ENCODE measurements around the gene CUBN.

Gene CUBN

GRCh38 chr10:16909961-16910792 lies 219.4 kb downstream of the CUBN start:
- TF ChIP-seq POLR2AphosphoS5 (IDR thresholded peaks at IDR 0.05; ENCODE audit: low read depth) (no peak), SPI1 (IDR thresholded peaks at IDR 0.05; ENCODE audit: borderline replicate concordance, low read depth) (no peak), CTCF (IDR thresholded peaks at IDR 0.05; ENCODE audit: insufficient read depth, low read length) (no peak), GABPA (IDR thresholded peaks at IDR 0.05; ENCODE audit: low read depth) (no peak)
- TF ChIP-seq, protein P1, sequence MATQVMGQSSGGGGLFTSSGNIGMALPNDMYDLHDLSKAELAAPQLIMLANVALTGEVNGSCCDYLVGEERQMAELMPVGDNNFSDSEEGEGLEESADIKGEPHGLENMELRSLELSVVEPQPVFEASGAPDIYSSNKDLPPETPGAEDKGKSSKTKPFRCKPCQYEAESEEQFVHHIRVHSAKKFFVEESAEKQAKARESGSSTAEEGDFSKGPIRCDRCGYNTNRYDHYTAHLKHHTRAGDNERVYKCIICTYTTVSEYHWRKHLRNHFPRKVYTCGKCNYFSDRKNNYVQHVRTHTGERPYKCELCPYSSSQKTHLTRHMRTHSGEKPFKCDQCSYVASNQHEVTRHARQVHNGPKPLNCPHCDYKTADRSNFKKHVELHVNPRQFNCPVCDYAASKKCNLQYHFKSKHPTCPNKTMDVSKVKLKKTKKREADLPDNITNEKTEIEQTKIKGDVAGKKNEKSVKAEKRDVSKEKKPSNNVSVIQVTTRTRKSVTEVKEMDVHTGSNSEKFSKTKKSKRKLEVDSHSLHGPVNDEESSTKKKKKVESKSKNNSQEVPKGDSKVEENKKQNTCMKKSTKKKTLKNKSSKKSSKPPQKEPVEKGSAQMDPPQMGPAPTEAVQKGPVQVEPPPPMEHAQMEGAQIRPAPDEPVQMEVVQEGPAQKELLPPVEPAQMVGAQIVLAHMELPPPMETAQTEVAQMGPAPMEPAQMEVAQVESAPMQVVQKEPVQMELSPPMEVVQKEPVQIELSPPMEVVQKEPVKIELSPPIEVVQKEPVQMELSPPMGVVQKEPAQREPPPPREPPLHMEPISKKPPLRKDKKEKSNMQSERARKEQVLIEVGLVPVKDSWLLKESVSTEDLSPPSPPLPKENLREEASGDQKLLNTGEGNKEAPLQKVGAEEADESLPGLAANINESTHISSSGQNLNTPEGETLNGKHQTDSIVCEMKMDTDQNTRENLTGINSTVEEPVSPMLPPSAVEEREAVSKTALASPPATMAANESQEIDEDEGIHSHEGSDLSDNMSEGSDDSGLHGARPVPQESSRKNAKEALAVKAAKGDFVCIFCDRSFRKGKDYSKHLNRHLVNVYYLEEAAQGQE (IDR thresholded peaks at IDR 0.05; ENCODE audit: insufficient replicate concordance, low read depth): no peak

GRCh38 chr10:16909271-16909767 lies 220.3 kb downstream of the CUBN start:
- Histone ChIP-seq H3K27me3 (ENCODE audit: insufficient read depth, poor library complexity, severe bottlenecking) (no peaks in the 10 kb centered on the region), H3K27ac (replicated peaks) (no peak overlapping the region), H3K4me3 (replicated peaks; ENCODE audit: insufficient read depth, low read length) (no peak overlapping the region)
- no peak for DNase-seq (ENCODE audit: low read depth in 1 of 2, low spot score in 1 of 2)
- TF ChIP-seq, protein P1 (IDR thresholded peaks at IDR 0.05; ENCODE audit: insufficient replicate concordance, low read depth): no peak
- TF ChIP-seq GABPA (IDR thresholded peaks at IDR 0.05; ENCODE audit: low read depth): no peak
- no peak for TF ChIP-seq SPI1 (IDR thresholded peaks at IDR 0.05; ENCODE audit: borderline replicate concordance, low read depth)
- TF ChIP-seq CTCF (IDR thresholded peaks at IDR 0.05; ENCODE audit: insufficient read depth, low read length): no peak
- TF ChIP-seq POLR2AphosphoS5 (IDR thresholded peaks at IDR 0.05; ENCODE audit: low read depth): no peak

More at GRCh38 chr10:16909961-16910792, 219.4 kb downstream of the CUBN start:
- Histone ChIP-seq H3K27me3 (ENCODE audit: insufficient read depth, poor library complexity, severe bottlenecking) (no peaks in the 10 kb centered on the region), H3K27ac (replicated peaks) (no peak overlapping the region), H3K4me3 (replicated peaks; ENCODE audit: insufficient read depth, low read length) (no peak overlapping the region)
- DNase-seq (ENCODE audit: low read depth in 1 of 2, low spot score in 1 of 2): peak in 1 of 2 experiments; percentile 40

DNA sequence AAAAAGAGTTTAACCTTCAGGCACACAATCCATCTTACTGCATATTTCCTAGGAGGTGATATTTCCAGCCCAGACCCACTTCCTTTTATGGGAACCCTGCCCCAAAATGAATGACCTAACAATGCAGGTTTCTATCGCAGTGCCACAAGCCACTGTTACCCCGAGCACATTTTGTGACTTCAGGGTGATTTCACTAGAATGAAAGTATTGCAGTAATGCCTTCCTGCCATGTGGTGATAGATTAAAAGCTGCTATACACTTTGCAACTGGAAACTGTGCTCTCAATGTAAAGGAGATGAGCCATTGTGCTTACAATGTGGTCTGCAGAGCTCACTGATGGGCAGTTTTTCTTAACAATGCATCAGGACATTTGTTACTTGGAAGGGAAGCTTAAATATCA lies 221.9 kb downstream of the CUBN start:
- Histone ChIP-seq H3K4me3 (replicated peaks; ENCODE audit: insufficient read depth, low read length) (no peak overlapping the region), H3K27me3 (ENCODE audit: insufficient read depth, poor library complexity, severe bottlenecking) (no peaks in the 10 kb centered on the region), H3K27ac (replicated peaks) (no peak overlapping the region)
- TF ChIP-seq SPI1 (IDR thresholded peaks at IDR 0.05; ENCODE audit: borderline replicate concordance, low read depth): no peak
- TF ChIP-seq CTCF (IDR thresholded peaks at IDR 0.05; ENCODE audit: insufficient read depth, low read length): no peak
- TF ChIP-seq, protein P1 (IDR thresholded peaks at IDR 0.05; ENCODE audit: insufficient replicate concordance, low read depth): no peak
- TF ChIP-seq POLR2AphosphoS5 (IDR thresholded peaks at IDR 0.05; ENCODE audit: low read depth): no peak
- no peak for TF ChIP-seq GABPA (IDR thresholded peaks at IDR 0.05; ENCODE audit: low read depth)
- DNase-seq (ENCODE audit: low read depth in 1 of 2, low spot score in 1 of 2): no peak
